OCI-LY1 (cell line): ENCODE data around the gene MDM4.
A peak's percentile ranks its signal among the peaks of the same experiment; 100 is the strongest.

ENCODE experiments used
- H2AFZ ChIP-seq: fragments of 200-600 bp; sonication (generic), shearing (Covaris generic); 2 replicates; pipeline ENCODE4 v1.6.0; 2014; ENCODE audit warnings: antibody characterized with exemption, mild to moderate bottlenecking, low read length
- H3F3A ChIP-seq: fragments of 200-600 bp; sonication (generic), shearing (Covaris generic); 2 replicates; pipeline ENCODE4 v1.6.0; 2014; ENCODE audit warnings: mild to moderate bottlenecking, antibody characterized with exemption, low read length, moderate library complexity; ENCODE audit not compliant: insufficient read depth
- H3K27ac ChIP-seq: fragments of 200-600 bp; sonication (generic); 2 replicates; pipeline ENCODE4 v1.5.1; 2014; ENCODE audit warnings: low read length, mixed run types, mild to moderate bottlenecking, low read depth; ENCODE audit not compliant: poor library complexity, severe bottlenecking
- H3K27me3 ChIP-seq: fragments of 200-600 bp; sonication (generic); 2 replicates; pipeline ENCODE4 v1.6.0; 2014; ENCODE audit warnings: antibody characterized with exemption, mild to moderate bottlenecking, low read length, moderate library complexity; ENCODE audit not compliant: insufficient read depth
- H3K36me3 ChIP-seq: fragments of 200-600 bp; sonication (generic); 2 replicates; pipeline ENCODE4 v1.6.1; 2014; ENCODE audit warnings: mild to moderate bottlenecking, antibody characterized with exemption, low read length, moderate library complexity, mixed read lengths; ENCODE audit not compliant: insufficient read depth
- H3K4me1 ChIP-seq: fragments of 200-600 bp; sonication (generic); 2 replicates; pipeline ENCODE4 v1.5.1; 2014; ENCODE audit warnings: mild to moderate bottlenecking, low read length, moderate library complexity; ENCODE audit not compliant: insufficient read depth, severe bottlenecking
- H3K4me2 ChIP-seq: fragments of 200-600 bp; sonication (generic), shearing (Covaris generic); 2 replicates; pipeline ENCODE4 v1.6.1; 2014; ENCODE audit warnings: low read length
- H3K4me3 ChIP-seq: fragments of 200-600 bp; sonication (generic); 2 replicates; pipeline ENCODE4 v1.5.1; 2014; ENCODE audit warnings: low read length, low read depth, mild to moderate bottlenecking, mixed read lengths; ENCODE audit not compliant: poor library complexity, severe bottlenecking
- H3K79me2 ChIP-seq: fragments of 200-600 bp; shearing (Covaris generic); 2 replicates; pipeline ENCODE4 v1.6.1; 2016; ENCODE audit warnings: mixed run types, low read length, mixed read lengths; ENCODE audit not compliant: insufficient read depth
- H3K9ac ChIP-seq: fragments of 200-600 bp; sonication (generic), shearing (Covaris generic); 2 replicates; pipeline ENCODE4 v1.6.1; 2014; ENCODE audit warnings: mild to moderate bottlenecking, low read length, mixed read lengths
- H3K9me2 ChIP-seq: fragments of 200-600 bp; sonication (generic), shearing (Covaris generic); 2 replicates; pipeline ENCODE4 v1.6.1; 2014; ENCODE audit warnings: low read depth, mild to moderate bottlenecking, low read length, mixed read lengths
- H3K9me3 ChIP-seq: fragments of 200-600 bp; shearing (Covaris generic); 2 replicates; pipeline ENCODE4 v1.6.1; 2014; ENCODE audit warnings: low read length, mixed read lengths
- H4K20me1 ChIP-seq: fragments of 200-600 bp; sonication (generic), shearing (Covaris generic); 2 replicates; pipeline ENCODE4 v1.6.0; 2016; ENCODE audit warnings: mild to moderate bottlenecking, low read length; ENCODE audit not compliant: insufficient read depth
- CTCF ChIP-seq: fragments of 200-600 bp; sonication (generic), shearing (Covaris generic); IDR thresholded peaks from 2 replicates; pipeline ENCODE4 v1.5.1; 2017; ENCODE audit warnings: mild to moderate bottlenecking, antibody characterized with exemption, low read length, moderate library complexity, mixed read lengths
- EZH2 ChIP-seq: fragments of 200-600 bp; sonication (generic), shearing (Covaris generic); IDR thresholded peaks from 2 replicates; pipeline ENCODE4 v1.8.0; 2017; ENCODE audit warnings: borderline replicate concordance, mixed run types, mild to moderate bottlenecking, antibody characterized with exemption, low read length, moderate library complexity, mixed read lengths

MDM4 gene

GRCh38 chr1:204564835-204565234 lies 48.6 kb downstream of the MDM4 start:
- H2AFZ ChIP-seq: no peak overlapping the region
- H3K9ac ChIP-seq: no peak overlapping the region; the same call in 1 of the 2 replicates
- H3K36me3 ChIP-seq: peaks cover 45% of the 10 kb centered on the region
- H3K4me3 ChIP-seq: no peak overlapping the region
- H3K9me3 ChIP-seq: no peaks in the 10 kb centered on the region
- no peaks in the 10 kb centered on the region for H3K9me2 ChIP-seq
- H3K4me2 ChIP-seq: peak overlapping the region; percentile 22
- no peak for TF ChIP-seq CTCF
- TF ChIP-seq EZH2: no peak
- no peaks in the 10 kb centered on the region for H3K79me2 ChIP-seq
- no peaks in the 10 kb centered on the region; the same call in 1 of the 2 replicates for H3F3A ChIP-seq
- H3K27me3 ChIP-seq: no peaks in the 10 kb centered on the region
- H3K27ac ChIP-seq: peak overlapping the region; percentile 93
- no peaks in the 10 kb centered on the region for H4K20me1 ChIP-seq
- H3K4me1 ChIP-seq: peaks cover 44% of the 10 kb centered on the region

GRCh38 chr1:204565617-204566582 lies 49.7 kb downstream of the MDM4 start:
- H3K27me3 ChIP-seq: no peaks in the 10 kb centered on the region
- H3K9me2 ChIP-seq: no peaks in the 10 kb centered on the region
- peak overlapping the region; percentile 93 for H3K27ac ChIP-seq
- TF ChIP-seq CTCF (peak; percentile 75), EZH2 (no peak)
- no peak overlapping the region for H2AFZ ChIP-seq
- H3K4me3 ChIP-seq: peak overlapping the region; percentile 3
- peaks cover 36% of the 10 kb centered on the region for H3K36me3 ChIP-seq
- no peaks in the 10 kb centered on the region for H3K9me3 ChIP-seq
- no peak overlapping the region; the same call in 1 of the 2 replicates for H3K9ac ChIP-seq
- H3F3A ChIP-seq: no peaks in the 10 kb centered on the region; the same call in 1 of the 2 replicates
- H3K4me2 ChIP-seq: peak overlapping the region; percentile 22; the same call in 1 of the 2 replicates
- no peaks in the 10 kb centered on the region for H4K20me1 ChIP-seq
- no peaks in the 10 kb centered on the region for H3K79me2 ChIP-seq
- peaks cover 41% of the 10 kb centered on the region for H3K4me1 ChIP-seq

DNA sequence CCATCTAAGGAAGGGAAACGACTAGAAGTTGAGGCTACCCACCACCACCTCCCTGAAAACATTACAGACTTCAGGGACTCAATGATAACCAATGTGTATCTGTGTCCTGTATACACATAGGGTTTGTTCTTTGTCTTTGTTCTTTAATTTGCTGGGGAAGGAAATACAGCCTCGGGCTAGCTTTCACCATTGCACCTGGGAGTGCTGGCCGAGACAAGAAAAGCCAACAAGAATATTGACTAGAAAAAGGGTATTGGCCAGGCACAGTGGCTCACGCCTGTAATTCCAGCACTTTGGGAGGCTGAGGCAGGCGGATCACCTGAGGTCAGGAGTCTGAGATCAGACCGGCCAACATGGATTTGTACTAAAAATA lies 50.4 kb downstream of the MDM4 start:
- Histone ChIP-seq H4K20me1 (no peaks in the 10 kb centered on the region), H3K36me3 (peaks cover 41% of the 10 kb centered on the region; the same call in 1 of the 2 replicates), H3K9me3 (no peaks in the 10 kb centered on the region), H3K27ac (no peak overlapping the region), H3K27me3 (no peaks in the 10 kb centered on the region), H3K9me2 (no peaks in the 10 kb centered on the region), H3K4me3 (no peak overlapping the region), H2AFZ (no peak overlapping the region), H3K4me1 (peaks cover 41% of the 10 kb centered on the region), H3K79me2 (no peaks in the 10 kb centered on the region), H3K9ac (no peak overlapping the region; the same call in 1 of the 2 replicates), H3F3A (no peaks in the 10 kb centered on the region; the same call in 1 of the 2 replicates), H3K4me2 (no peak overlapping the region)
- TF ChIP-seq EZH2 (no peak), CTCF (no peak)
